SK-N-SH treated with all-trans-retinoic acid at 6 μM for 48 hours (cell line): ENCODE data around the gene LTF.
"Not testable (repeated sequence)": the region's sequence is repeated elsewhere in the genome, so short reads cannot be mapped to it uniquely, and the experiment has no call there.

ENCODE experiments used
- ATAC-seq: fragments of 200-7000 bp; cut with Tn5 transposase; 3 replicates; pipeline ENCODE4 v1.9.1; 2020; ENCODE audit warnings: mild to moderate bottlenecking, moderate library complexity
- ARNTL ChIP-seq: fragments of 450-650 bp; formaldehyde crosslinking; IDR thresholded peaks from 2 replicates; pipeline ENCODE4 v1.5.0; 2020; ENCODE audit warnings: low read depth, mild to moderate bottlenecking, moderate library complexity, borderline replicate concordance
- BACH2 ChIP-seq: fragments of 250-450 bp; sonication (Bioruptor Pico); IDR thresholded peaks from 2 replicates; pipeline ENCODE4 v1.9.0; 2021; ENCODE audit warnings: mild to moderate bottlenecking, borderline replicate concordance
- CSDC2 ChIP-seq: fragments of 250-450 bp; sonication (Bioruptor Pico); IDR thresholded peaks from 2 replicates; pipeline ENCODE4 v1.5.0; 2020; ENCODE audit warnings: mild to moderate bottlenecking, moderate library complexity
- GLIS3 ChIP-seq: fragments of 250-450 bp; sonication (Bioruptor Pico); IDR thresholded peaks from 2 replicates; pipeline ENCODE4 v1.5.0; 2020; ENCODE audit warnings: mild to moderate bottlenecking, moderate library complexity
- OSR1 ChIP-seq: fragments of 250-450 bp; sonication (Bioruptor Pico); IDR thresholded peaks from 2 replicates; pipeline ENCODE4 v1.8.0; 2022; ENCODE audit warnings: moderate library complexity, mild to moderate bottlenecking, inconsistent platforms
- PPARA ChIP-seq: fragments of 250-450 bp; sonication (Bioruptor Pico); IDR thresholded peaks from 2 replicates; pipeline ENCODE4 v1.5.0; 2020; ENCODE audit warnings: mild to moderate bottlenecking, borderline replicate concordance
- RARB ChIP-seq: fragments of 250-450 bp; sonication (Bioruptor Pico); IDR thresholded peaks from 2 replicates; pipeline ENCODE4 v1.8.0; 2021; ENCODE audit warnings: mild to moderate bottlenecking, moderate library complexity
- SNAI2 ChIP-seq: fragments of 250-450 bp; sonication (Bioruptor Pico); IDR thresholded peaks from 2 replicates; pipeline ENCODE4 v1.5.0; 2020; ENCODE audit warnings: mild to moderate bottlenecking, moderate library complexity
- TCF4 ChIP-seq: fragments of 250-450 bp; sonication (Bioruptor Pico); IDR thresholded peaks from 2 replicates; pipeline ENCODE4 v1.8.0; 2021; ENCODE audit warnings: mild to moderate bottlenecking, moderate library complexity, borderline replicate concordance
- TOX ChIP-seq: fragments of 250-450 bp; sonication (Bioruptor Pico); IDR thresholded peaks from 2 replicates; pipeline ENCODE4 v1.8.0; 2021; ENCODE audit warnings: mild to moderate bottlenecking, moderate library complexity, borderline replicate concordance
- ZFP30 ChIP-seq: fragments of 450-650 bp; formaldehyde crosslinking; IDR thresholded peaks from 2 replicates; pipeline ENCODE4 v1.5.0; 2022; ENCODE audit warnings: mild to moderate bottlenecking, moderate library complexity
- ZNF565 ChIP-seq: fragments of 450-650 bp; formaldehyde crosslinking; conservative IDR thresholded peaks from 2 replicates; pipeline ENCODE4 v1.5.0; 2020; ENCODE audit warnings: low read depth, mild to moderate bottlenecking, moderate library complexity
- ZNF70 ChIP-seq: fragments of 450-650 bp; formaldehyde crosslinking; IDR thresholded peaks from 2 replicates; pipeline ENCODE4 v1.5.0; 2020; ENCODE audit warnings: mild to moderate bottlenecking, moderate library complexity
- ZNF8 ChIP-seq: fragments of 450-650 bp; formaldehyde crosslinking; IDR thresholded peaks from 2 replicates; pipeline ENCODE4 v1.5.0; 2020; ENCODE audit warnings: mild to moderate bottlenecking, moderate library complexity
- TF ChIP-seq, protein P1 (sequence below): fragments of 250-450 bp; sonication (Bioruptor Pico); IDR thresholded peaks from 2 replicates; pipeline ENCODE4 v1.8.0; 2021; ENCODE audit warnings: low read depth, mild to moderate bottlenecking, moderate library complexity, borderline replicate concordance
- TF ChIP-seq, protein P2 (sequence below): fragments of 250-450 bp; sonication (Bioruptor Pico); IDR thresholded peaks from 2 replicates; pipeline ENCODE4 v1.5.1; 2020; ENCODE audit warnings: low read depth, mild to moderate bottlenecking, moderate library complexity
- TF ChIP-seq, protein P3 (sequence below): fragments of 250-450 bp; sonication (Bioruptor Pico); IDR thresholded peaks from 2 replicates; pipeline ENCODE4 v1.5.1; 2021; ENCODE audit warnings: mild to moderate bottlenecking, moderate library complexity
- TF ChIP-seq, protein P4 (sequence below): fragments of 250-450 bp; sonication (Bioruptor Pico); IDR thresholded peaks from 2 replicates; pipeline ENCODE4 v1.8.0; 2020; ENCODE audit warnings: mild to moderate bottlenecking, moderate library complexity, borderline replicate concordance
- TF ChIP-seq, protein P5 (sequence below): fragments of 250-450 bp; sonication (Bioruptor Pico); IDR thresholded peaks from 2 replicates; pipeline ENCODE4 v1.5.0; 2020; ENCODE audit warnings: mild to moderate bottlenecking, moderate library complexity

LTF gene

DNA sequence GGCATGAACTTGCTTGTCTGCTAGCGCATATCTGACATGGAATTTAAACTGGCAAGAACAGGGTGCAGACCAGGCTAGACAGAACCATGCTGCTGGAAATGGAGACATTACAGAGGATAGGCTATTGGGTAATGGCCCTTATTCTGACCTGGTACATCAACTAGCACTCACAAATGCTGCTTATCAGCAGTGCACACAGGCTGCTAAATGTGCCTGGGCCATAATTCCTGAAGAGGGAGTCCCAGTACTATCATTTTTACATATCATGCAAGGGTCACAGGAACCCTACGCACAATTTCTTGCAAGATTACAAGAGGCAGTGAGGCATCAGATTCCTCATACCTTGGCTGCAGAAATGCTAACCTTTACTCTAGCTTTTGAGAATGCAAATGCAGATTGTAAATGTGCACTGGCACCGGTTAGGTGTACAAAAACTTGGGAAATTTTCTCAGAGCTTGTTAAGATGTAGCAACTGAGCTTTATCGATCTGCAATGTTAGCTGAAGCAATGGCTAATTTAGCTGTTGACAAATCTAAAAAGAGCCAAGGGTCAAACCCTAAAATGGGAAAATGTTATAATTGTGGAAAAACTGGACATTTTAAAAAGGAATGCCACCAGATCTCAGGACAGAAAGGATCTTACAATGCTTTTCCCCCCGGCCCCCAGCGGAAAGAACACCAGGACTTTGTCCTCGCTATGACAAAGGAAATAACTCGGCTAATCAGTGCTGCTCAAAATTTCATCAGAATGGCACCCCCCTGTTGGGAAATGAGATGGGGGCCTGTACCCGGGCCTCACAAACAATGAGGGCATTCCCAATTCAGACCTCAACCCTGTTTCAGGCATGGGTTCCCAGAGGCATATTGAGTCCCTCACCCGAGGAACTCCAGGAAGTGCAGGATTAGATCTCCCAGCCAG lies 36.5 kb downstream of the LTF start:
- no peak for ATAC-seq
- TF ChIP-seq ZNF8 (CRISPR knock-in tag): no peak
- no peak for TF ChIP-seq OSR1 (CRISPR knock-in tag)
- no peak for TF ChIP-seq RARB (CRISPR knock-in tag)
- no peak for TF ChIP-seq ZNF70 (CRISPR knock-in tag)
- TF ChIP-seq, protein P1, sequence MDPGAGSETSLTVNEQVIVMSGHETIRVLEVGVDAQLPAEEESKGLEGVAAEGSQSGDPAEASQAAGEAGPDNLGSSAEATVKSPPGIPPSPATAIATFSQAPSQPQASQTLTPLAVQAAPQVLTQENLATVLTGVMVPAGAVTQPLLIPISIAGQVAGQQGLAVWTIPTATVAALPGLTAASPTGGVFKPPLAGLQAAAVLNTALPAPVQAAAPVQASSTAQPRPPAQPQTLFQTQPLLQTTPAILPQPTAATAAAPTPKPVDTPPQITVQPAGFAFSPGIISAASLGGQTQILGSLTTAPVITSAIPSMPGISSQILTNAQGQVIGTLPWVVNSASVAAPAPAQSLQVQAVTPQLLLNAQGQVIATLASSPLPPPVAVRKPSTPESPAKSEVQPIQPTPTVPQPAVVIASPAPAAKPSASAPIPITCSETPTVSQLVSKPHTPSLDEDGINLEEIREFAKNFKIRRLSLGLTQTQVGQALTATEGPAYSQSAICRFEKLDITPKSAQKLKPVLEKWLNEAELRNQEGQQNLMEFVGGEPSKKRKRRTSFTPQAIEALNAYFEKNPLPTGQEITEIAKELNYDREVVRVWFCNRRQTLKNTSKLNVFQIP: no peak
- TF ChIP-seq TCF4: no peak
- TF ChIP-seq ZNF565 (CRISPR knock-in tag): no peak

DNA sequence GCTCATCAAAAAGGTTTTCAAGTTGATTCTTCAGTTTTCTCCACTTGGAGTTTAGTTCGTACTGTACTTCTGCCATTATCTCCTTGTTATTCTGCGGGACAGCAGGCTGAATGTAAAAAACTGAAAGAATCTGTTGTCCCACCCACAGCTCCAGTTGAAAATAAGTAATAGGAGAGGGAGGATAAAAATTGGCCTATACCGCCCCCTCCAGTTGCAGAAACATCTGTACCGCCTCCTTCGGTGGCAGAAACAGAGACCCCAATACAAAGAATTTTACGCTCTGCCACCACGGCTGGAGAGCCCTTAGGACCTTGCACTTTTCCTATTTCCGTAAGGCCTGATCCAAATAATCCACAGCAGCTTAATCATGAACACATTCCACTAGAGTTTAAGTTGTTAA lies 37.3 kb downstream of the LTF start:
- ATAC-seq: not testable (repeated sequence)

DNA sequence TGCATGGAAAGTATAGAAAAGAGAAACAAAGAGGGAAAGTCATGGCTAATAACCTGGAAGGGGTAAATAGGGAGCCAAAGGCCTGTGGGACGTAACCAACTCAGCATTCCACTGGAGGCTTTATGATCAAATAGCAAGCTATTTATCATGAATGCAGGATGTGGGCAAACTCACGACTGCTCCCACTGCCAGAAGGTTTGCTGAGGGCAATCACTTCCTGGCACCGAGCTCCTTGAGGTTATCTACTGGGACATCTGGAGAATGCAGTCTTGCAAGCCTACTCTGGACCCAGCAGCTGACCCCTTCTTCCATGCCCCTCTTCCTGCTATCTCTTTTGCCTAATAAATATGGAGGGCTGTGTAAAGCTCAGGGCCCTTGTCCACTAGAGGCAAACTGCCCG lies 38.2 kb downstream of the LTF start:
- ATAC-seq: not testable (repeated sequence)

DNA sequence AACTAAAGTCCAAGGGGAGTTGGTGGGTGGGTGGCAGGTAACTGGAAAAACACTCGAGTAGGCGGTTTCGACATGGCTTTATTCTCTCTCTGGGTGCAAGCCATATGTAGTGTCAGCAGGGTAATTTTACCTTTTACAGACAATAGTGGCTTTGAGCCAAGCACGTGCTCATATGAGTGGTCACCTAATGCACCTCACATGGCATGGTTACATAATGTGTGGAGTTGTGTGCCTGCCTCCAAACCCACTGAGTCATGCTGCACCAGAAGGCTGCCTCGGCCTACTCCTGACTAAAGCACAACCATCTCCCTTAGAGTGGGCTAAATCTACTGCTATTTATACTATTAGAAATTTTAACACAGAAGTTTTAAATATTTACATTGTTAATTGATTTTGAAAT lies 41.1 kb downstream of the LTF start:
- TF ChIP-seq RARB (CRISPR knock-in tag) (no peak), ZNF8 (CRISPR knock-in tag) (no peak), CSDC2 (CRISPR knock-in tag) (no peak), PPARA (CRISPR knock-in tag) (no peak), ZNF565 (CRISPR knock-in tag) (no peak), SNAI2 (CRISPR knock-in tag) (no peak), ZFP30 (CRISPR knock-in tag) (no peak), ARNTL (CRISPR knock-in tag) (no peak), TOX (CRISPR knock-in tag) (no peak), BACH2 (CRISPR knock-in tag) (no peak), TCF4 (no peak), GLIS3 (no peak)
- TF ChIP-seq, protein P1: no peak
- TF ChIP-seq, protein P2, sequence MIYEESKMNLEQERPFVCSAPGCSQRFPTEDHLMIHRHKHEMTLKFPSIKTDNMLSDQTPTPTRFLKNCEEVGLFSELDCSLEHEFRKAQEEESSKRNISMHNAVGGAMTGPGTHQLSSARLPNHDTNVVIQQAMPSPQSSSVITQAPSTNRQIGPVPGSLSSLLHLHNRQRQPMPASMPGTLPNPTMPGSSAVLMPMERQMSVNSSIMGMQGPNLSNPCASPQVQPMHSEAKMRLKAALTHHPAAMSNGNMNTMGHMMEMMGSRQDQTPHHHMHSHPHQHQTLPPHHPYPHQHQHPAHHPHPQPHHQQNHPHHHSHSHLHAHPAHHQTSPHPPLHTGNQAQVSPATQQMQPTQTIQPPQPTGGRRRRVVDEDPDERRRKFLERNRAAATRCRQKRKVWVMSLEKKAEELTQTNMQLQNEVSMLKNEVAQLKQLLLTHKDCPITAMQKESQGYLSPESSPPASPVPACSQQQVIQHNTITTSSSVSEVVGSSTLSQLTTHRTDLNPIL (CRISPR knock-in tag): no peak
- TF ChIP-seq, protein P3, sequence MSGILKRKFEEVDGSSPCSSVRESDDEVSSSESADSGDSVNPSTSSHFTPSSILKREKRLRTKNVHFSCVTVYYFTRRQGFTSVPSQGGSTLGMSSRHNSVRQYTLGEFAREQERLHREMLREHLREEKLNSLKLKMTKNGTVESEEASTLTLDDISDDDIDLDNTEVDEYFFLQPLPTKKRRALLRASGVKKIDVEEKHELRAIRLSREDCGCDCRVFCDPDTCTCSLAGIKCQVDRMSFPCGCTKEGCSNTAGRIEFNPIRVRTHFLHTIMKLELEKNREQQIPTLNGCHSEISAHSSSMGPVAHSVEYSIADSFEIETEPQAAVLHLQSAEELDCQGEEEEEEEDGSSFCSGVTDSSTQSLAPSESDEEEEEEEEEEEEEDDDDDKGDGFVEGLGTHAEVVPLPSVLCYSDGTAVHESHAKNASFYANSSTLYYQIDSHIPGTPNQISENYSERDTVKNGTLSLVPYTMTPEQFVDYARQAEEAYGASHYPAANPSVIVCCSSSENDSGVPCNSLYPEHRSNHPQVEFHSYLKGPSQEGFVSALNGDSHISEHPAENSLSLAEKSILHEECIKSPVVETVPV (CRISPR knock-in tag): no peak
- TF ChIP-seq, protein P4, sequence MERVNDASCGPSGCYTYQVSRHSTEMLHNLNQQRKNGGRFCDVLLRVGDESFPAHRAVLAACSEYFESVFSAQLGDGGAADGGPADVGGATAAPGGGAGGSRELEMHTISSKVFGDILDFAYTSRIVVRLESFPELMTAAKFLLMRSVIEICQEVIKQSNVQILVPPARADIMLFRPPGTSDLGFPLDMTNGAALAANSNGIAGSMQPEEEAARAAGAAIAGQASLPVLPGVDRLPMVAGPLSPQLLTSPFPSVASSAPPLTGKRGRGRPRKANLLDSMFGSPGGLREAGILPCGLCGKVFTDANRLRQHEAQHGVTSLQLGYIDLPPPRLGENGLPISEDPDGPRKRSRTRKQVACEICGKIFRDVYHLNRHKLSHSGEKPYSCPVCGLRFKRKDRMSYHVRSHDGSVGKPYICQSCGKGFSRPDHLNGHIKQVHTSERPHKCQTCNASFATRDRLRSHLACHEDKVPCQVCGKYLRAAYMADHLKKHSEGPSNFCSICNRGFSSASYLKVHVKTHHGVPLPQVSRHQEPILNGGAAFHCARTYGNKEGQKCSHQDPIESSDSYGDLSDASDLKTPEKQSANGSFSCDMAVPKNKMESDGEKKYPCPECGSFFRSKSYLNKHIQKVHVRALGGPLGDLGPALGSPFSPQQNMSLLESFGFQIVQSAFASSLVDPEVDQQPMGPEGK: no peak
- TF ChIP-seq, protein P5, sequence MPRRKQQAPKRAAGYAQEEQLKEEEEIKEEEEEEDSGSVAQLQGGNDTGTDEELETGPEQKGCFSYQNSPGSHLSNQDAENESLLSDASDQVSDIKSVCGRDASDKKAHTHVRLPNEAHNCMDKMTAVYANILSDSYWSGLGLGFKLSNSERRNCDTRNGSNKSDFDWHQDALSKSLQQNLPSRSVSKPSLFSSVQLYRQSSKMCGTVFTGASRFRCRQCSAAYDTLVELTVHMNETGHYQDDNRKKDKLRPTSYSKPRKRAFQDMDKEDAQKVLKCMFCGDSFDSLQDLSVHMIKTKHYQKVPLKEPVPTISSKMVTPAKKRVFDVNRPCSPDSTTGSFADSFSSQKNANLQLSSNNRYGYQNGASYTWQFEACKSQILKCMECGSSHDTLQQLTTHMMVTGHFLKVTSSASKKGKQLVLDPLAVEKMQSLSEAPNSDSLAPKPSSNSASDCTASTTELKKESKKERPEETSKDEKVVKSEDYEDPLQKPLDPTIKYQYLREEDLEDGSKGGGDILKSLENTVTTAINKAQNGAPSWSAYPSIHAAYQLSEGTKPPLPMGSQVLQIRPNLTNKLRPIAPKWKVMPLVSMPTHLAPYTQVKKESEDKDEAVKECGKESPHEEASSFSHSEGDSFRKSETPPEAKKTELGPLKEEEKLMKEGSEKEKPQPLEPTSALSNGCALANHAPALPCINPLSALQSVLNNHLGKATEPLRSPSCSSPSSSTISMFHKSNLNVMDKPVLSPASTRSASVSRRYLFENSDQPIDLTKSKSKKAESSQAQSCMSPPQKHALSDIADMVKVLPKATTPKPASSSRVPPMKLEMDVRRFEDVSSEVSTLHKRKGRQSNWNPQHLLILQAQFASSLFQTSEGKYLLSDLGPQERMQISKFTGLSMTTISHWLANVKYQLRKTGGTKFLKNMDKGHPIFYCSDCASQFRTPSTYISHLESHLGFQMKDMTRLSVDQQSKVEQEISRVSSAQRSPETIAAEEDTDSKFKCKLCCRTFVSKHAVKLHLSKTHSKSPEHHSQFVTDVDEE (CRISPR knock-in tag): no peak
- no peak for ATAC-seq
